Esophagus squamous epithelium (tissue), 4 donors: ENCODE results near the gene IMMP2L.

Experiments used
- POLR2A ChIP-seq, 4 donors: fragments of 450-650 bp; IDR thresholded peaks; one replicate each; pipeline ENCODE4 v1.6.1; 2017; ENCODE audit warnings: antibody characterized with exemption in 4 of 4, mild to moderate bottlenecking in 4 of 4, moderate library complexity in 3 of 4
- TF ChIP-seq, protein P1 (sequence below), 6 experiments: fragments of 450-650 bp in 4 of 6; fragments of 200-600 bp in 2 of 6; sonication (generic) in 2 of 6; IDR thresholded peaks; one replicate each; pipeline ENCODE4 v1.5.1; 2016 to 2019; ENCODE audit warnings: antibody characterized with exemption in 6 of 6, mild to moderate bottlenecking in 4 of 6, moderate library complexity in 4 of 6

DNA sequence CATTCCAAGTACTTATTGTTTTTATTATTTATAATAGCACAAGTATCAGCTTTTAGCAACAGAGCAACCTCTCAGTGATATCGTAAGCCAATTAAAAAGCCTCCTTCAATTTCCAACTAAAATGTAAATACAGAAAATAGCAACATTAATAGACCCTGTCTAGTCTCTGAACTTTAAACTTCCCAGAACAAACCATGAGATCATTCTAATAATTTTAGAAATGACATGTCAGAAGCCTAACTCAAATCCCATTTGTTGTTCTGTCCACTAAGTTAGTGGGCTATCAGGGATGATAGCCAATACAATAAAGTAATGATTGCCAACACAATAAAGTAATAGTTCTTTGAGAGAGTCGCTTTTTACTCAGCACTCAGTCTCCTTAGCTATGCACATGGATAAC lies 493.7 kb downstream of the IMMP2L start:
- TF ChIP-seq, protein P1, sequence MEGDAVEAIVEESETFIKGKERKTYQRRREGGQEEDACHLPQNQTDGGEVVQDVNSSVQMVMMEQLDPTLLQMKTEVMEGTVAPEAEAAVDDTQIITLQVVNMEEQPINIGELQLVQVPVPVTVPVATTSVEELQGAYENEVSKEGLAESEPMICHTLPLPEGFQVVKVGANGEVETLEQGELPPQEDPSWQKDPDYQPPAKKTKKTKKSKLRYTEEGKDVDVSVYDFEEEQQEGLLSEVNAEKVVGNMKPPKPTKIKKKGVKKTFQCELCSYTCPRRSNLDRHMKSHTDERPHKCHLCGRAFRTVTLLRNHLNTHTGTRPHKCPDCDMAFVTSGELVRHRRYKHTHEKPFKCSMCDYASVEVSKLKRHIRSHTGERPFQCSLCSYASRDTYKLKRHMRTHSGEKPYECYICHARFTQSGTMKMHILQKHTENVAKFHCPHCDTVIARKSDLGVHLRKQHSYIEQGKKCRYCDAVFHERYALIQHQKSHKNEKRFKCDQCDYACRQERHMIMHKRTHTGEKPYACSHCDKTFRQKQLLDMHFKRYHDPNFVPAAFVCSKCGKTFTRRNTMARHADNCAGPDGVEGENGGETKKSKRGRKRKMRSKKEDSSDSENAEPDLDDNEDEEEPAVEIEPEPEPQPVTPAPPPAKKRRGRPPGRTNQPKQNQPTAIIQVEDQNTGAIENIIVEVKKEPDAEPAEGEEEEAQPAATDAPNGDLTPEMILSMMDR (IDR thresholded peaks at IDR 0.05) = no peak
- no peak for TF ChIP-seq POLR2A (IDR thresholded peaks at IDR 0.05)
